Spinal cord (tissue), 10 donors: ENCODE measurements around the gene SLIT1. TPM values are rescaled to one million over a fixed set of nuclear protein-coding genes. Genes with fewer than 3 reads are reported as not detected.

ENCODE experiments used
- DNase-seq, 6 donors: peaks; one replicate each; pipeline versions ENCODE4 v3.0.0 to v3.0.0-alpha.2; 2013 to 2015; ENCODE audit warnings: low spot score in 6 of 6, low read depth in 4 of 6
- H3K27ac ChIP-seq: one replicate; pipeline ENCODE4 v1.5.1; 2013; ENCODE audit warnings: low read depth, low read length, control low read depth
- H3K27me3 ChIP-seq: one replicate; pipeline ENCODE4 v1.6.1; 2013; ENCODE audit warnings: low read length; ENCODE audit not compliant: control insufficient read depth, insufficient read depth
- H3K36me3 ChIP-seq: one replicate; pipeline ENCODE4 v1.6.1; 2013; ENCODE audit warnings: low read length; ENCODE audit not compliant: control insufficient read depth, insufficient read depth
- H3K4me1 ChIP-seq: one replicate; pipeline ENCODE4 v1.6.1; 2013; ENCODE audit warnings: low read length; ENCODE audit not compliant: control insufficient read depth, insufficient read depth
- H3K4me3 ChIP-seq: one replicate; pipeline ENCODE4 v1.5.1; 2013; ENCODE audit warnings: low read depth, low read length, control low read depth
- H3K9me3 ChIP-seq: one replicate; pipeline ENCODE4 v1.6.1; 2013; ENCODE audit warnings: low read length; ENCODE audit not compliant: control insufficient read depth, insufficient read depth
- WGBS: methylation state at CpG from one replicate; pipeline ENCODE4 v1.1.5; 2013; ENCODE audit warnings: missing lambda C conversion rate; ENCODE audit not compliant: insufficient coverage; 5-methylcytosine and 5-hydroxymethylcytosine counted together
- polyA plus RNA-seq, 2 donors: library from polyadenylated mRNA; unstranded; fragments of 120-200 nt; gene quantifications; one replicate each; pipeline ENCODE4 v1.2.1, GENCODE V29; 2013; ENCODE audit not compliant: insufficient read length in 2 of 2
- total RNA-seq, 2 donors: library from RNA; depleted of rRNA in 1 of 2; stranded (reverse); fragments of 120-200 nt in 1 of 2; fragments of >200 nt in 1 of 2; gene quantifications; one replicate each; pipeline versions ENCODE4 v1.2.3 to v1.2.4, GENCODE V29; 2013 to 2014
- donor health status: healthy.

SLIT1 gene
- total and polyA plus RNA-seq, 4 donors = 23.1 to 237 (median 122) TPM

DNA sequence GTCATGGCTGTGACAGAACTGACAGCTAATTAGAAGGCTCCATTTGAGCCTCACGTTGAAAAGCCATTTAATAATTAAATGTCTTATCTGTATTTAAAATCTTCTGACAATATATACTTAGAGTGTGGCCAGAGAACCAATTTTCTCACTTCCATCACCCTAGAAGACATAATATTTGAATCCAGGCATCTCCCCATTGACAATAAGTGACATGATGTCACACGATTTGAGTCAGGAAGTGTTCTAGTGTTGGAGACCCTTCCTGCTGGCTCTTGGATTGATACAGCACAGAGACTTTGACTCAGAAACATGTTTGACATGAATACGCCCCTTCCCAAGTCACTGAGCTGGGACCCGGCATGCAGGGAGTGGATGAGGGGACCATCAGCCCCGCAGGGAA lies 85.9 kb downstream of the SLIT1 start:
- no peak overlapping the region for H3K27ac ChIP-seq
- WGBS = 86% methylated on average over 4 of the region's 5 CpGs
- H3K9me3 ChIP-seq = no peaks in the 10 kb centered on the region
- H3K27me3 ChIP-seq = no peaks in the 10 kb centered on the region
- no peak for DNase-seq
- H3K4me1 ChIP-seq = peaks cover 75% of the 10 kb centered on the region
- peaks cover 18% of the 10 kb centered on the region for H3K36me3 ChIP-seq
- no peak overlapping the region for H3K4me3 ChIP-seq

DNA sequence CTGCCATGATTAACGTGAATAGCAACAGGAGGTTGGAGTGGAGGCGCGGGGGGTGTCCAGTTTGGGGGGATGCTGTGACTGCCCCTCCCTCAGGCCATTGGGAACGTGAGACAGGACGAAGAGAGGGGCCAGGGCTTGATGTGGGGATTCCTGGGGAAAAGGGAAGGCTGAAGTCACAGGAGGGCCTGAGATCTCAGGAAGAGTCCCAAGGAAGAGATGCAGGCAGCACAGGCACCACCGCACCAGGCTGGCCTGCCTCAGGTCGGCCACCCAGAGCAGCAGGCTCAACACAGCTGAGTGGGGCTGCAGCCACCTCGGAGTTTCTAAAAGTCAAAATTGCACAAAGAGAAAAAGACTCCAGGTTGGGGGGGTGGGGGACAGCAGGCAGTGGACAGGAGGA lies 86.7 kb downstream of the SLIT1 start:
- no peak overlapping the region for H3K4me3 ChIP-seq
- peaks cover 18% of the 10 kb centered on the region for H3K36me3 ChIP-seq
- H3K9me3 ChIP-seq = no peaks in the 10 kb centered on the region
- WGBS = 60% methylated on average over 8 of the region's 8 CpGs
- H3K4me1 ChIP-seq = peaks cover 71% of the 10 kb centered on the region
- no peak overlapping the region for H3K27ac ChIP-seq
- DNase-seq = no peak
- no peaks in the 10 kb centered on the region for H3K27me3 ChIP-seq

DNA sequence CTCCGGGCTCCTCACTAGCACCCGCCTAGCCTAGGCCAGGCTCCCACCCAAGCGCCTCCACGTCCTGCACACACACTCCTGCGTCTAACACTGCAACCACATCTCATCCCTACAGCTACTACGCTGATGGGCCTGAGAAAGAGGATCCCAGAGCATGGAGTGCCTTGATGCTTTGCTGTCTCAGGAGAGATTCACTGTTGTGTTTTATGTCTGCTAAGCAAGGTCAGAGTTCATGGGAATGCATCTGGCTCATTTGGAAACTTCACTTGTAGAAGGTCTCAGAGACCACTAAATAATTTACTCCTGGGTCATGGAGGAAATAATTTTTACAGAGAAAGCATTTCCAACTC lies 88.7 kb downstream of the SLIT1 start:
- no peak overlapping the region for H3K4me3 ChIP-seq
- 55% methylated on average over 6 of the region's 6 CpGs for WGBS

DNA sequence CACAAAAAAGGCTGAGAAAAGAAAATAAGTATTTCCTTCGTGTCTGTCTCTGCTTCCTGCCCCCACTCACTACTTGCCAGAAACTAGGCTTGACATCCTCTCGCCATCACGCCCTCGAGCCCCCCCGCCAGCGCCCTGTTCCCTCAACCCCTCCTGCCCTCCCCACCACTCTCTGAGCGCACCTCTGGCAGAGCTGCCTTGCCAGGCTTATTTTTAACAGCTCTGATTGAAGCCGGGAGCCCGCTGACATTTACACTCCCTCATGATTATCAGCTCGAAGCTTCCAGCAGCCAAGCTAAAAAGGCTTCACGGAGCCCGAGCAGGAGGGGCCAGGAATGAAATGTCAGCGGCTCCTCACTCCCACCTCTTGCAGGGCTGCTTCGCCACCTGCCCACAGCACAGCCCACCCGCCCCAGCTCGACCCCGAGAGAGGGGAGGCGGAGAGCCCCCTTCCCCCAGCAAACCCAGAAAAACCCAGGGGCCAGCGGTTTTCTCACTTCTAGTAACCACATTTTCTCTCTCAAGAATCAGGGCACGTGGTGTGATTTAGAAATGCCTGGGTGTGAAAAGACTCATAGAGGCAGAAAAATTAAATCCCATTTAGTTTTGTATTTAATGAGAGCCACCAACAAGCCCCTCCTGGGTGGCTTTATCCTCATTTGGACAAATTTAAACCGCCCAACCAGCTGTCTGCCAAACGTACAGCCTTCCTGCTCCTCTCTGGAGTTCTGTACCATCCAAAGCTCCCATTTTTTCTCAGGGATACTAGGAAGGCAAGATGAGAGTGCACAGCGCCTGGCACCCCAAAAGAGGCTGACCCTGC lies 89.3 kb downstream of the SLIT1 start:
- no peaks in the 10 kb centered on the region for H3K9me3 ChIP-seq
- H3K27me3 ChIP-seq = no peaks in the 10 kb centered on the region
- H3K27ac ChIP-seq = peak overlapping the region; percentile 54
- peaks cover 48% of the 10 kb centered on the region for H3K4me1 ChIP-seq
- 8% methylated on average over 14 of the region's 23 CpGs for WGBS
- no peak overlapping the region for H3K4me3 ChIP-seq
- DNase-seq = peak in 2 of 6 donors; percentile 77 to 91
- peaks cover 18% of the 10 kb centered on the region for H3K36me3 ChIP-seq

More for the DNA sequence above, 88.7 kb downstream of the SLIT1 start:
- Histone ChIP-seq H3K4me1 (peaks cover 52% of the 10 kb centered on the region), H3K27ac (peak overlapping the region; percentile 54), H3K9me3 (no peaks in the 10 kb centered on the region), H3K36me3 (peaks cover 18% of the 10 kb centered on the region), H3K27me3 (no peaks in the 10 kb centered on the region)
- DNase-seq = peak in 1 of 6 donors; percentile 51

DNA sequence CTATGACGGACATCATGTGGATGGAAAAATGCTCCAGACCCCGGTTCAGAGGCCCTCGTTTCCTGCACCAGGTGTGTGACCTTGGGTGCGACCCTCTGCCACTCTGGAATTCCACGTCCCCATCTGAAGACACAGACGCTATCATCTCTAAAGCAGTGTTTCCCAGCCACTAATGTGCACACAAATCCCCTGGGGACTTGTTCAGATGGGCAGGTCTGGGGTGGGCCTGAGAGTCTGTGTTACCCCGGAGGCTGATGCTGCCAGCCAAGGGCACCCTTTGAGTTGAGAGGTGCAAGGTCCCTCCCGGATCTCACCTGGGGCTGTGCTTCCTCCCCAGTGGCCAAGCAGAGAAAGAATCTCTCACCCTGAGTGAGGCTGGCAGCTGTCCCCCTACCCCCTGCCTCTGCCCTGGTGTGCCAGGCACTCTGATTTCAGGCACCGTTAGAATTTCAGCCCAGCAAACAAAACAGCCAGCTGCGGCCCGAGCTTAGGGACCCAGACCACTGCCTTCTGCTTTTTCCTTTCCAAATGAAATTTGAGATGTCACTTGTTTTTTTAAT lies 90.0 kb downstream of the SLIT1 start:
- no peak overlapping the region for H3K4me3 ChIP-seq
- 49% methylated on average over 10 of the region's 11 CpGs for WGBS

DNA sequence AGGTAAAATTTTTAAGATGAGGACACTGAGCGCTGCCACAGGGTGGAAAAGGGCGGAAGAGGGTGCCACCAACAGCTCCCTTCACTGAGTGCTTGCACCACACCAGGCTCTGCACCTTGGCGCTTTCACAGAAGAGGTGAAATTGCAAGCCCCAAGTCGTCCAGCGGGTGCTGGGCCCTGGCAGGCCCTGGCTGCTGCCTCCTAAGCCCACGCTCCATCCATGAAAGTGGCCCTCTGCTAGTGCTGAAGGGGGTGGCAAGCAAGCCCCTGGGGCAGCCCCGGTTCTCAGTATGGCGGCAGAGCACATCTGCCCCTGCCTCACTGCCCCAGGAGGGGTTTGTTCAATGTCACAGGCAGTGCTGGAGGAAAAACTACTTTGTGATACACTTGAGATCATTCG lies 95.1 kb downstream of the SLIT1 start:
- Histone ChIP-seq H3K36me3 (peaks cover 15% of the 10 kb centered on the region), H3K4me1 (peaks cover 29% of the 10 kb centered on the region), H3K9me3 (no peaks in the 10 kb centered on the region), H3K4me3 (no peak overlapping the region), H3K27ac (no peak overlapping the region), H3K27me3 (no peaks in the 10 kb centered on the region)
- no peak for DNase-seq
- 90% methylated on average over 8 of the region's 9 CpGs for WGBS

More for the DNA sequence above, 90.0 kb downstream of the SLIT1 start:
- no peak for DNase-seq
- Histone ChIP-seq H3K27me3 (no peaks in the 10 kb centered on the region), H3K27ac (peak overlapping the region; percentile 54), H3K4me1 (peaks cover 41% of the 10 kb centered on the region), H3K9me3 (no peaks in the 10 kb centered on the region), H3K36me3 (peaks cover 17% of the 10 kb centered on the region)

DNA sequence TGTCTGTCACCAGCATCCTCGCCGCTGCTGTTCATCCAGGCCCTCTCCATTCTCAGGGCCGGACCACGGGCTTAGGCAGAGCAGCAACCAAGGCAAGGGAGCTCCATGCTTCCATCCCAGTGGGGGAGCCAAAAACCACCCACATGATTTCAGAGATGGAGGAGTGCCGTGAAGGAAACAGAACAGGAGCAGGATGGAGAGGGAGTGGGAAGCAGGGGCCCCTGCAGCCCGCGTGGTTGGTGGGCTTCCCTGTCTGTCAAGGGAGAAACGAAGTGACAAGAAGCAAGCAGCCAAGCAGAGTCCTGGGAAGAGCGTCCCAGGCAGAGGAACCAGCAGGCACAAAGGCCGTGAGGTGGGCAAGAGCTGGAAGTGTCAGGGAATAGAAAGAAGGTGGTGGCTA lies 95.7 kb downstream of the SLIT1 start:
- Histone ChIP-seq H3K27ac (no peak overlapping the region), H3K4me3 (no peak overlapping the region), H3K27me3 (no peaks in the 10 kb centered on the region), H3K4me1 (peaks cover 23% of the 10 kb centered on the region), H3K9me3 (no peaks in the 10 kb centered on the region), H3K36me3 (peaks cover 15% of the 10 kb centered on the region)
- DNase-seq = peak in 1 of 6 donors; percentile 3
- 63% methylated on average over 10 of the region's 10 CpGs for WGBS

DNA sequence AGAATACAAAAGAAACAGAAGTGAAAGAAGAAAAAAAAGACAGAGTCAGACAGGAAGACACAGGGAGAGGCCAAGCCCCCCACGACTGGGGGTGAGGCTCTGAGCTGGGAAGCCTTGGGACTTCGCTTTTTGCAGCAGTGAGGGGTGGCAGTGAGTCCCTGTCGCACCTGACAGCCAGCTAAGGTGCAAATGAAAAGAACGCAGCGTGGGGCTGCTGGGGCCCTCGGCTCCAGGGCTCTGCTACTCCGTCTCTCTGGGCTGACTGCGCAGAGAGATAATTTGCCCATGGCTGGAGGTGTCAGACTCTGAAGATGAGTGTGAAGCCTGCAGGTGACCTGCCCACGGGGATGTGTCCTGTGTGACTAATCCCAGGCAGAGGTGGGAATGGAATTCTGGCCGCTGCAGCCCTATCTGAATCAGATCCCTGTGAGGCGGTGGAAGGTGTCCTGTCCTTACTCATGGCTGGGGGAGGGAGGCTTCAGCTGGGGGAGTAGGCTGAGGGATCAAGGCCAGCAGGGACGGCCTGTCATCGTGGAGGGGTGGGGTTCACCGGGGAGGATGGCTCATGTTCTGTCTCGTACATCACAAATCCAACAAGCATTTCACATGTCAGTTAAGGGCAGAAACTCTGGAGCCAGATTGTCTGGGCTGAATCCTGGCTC lies 96.4 kb downstream of the SLIT1 start:
- peak in 1 of 6 donors; percentile 4 for DNase-seq
- WGBS = 51% methylated on average over 13 of the region's 15 CpGs
- H3K36me3 ChIP-seq = peaks cover 15% of the 10 kb centered on the region
- H3K4me1 ChIP-seq = peaks cover 23% of the 10 kb centered on the region
- H3K9me3 ChIP-seq = no peaks in the 10 kb centered on the region
- H3K27ac ChIP-seq = no peak overlapping the region
- H3K4me3 ChIP-seq = no peak overlapping the region
- H3K27me3 ChIP-seq = no peaks in the 10 kb centered on the region

DNA sequence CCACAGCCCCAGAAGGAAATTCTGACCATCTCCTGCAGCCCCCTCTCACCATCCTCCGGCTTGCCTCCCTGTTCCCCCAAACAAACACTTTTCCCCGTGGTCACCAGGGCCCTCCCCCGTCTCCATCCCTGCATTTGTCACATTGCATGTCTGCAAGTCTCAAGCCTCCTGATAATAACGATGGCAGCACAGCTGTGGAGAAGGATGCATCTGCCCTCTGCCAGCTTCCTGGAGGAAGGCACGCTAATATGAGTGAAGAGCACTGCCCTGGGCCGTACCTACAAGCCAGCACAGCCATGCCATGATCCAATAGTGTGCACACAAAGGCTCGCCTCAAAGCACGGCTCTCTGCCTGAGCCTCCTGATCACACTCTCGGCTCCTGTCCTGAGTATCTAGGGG lies 98.5 kb downstream of the SLIT1 start:
- no peaks in the 10 kb centered on the region for H3K27me3 ChIP-seq
- peaks cover 26% of the 10 kb centered on the region for H3K4me1 ChIP-seq
- 66% methylated on average over 7 of the region's 9 CpGs for WGBS
- DNase-seq = no peak
- H3K36me3 ChIP-seq = peaks cover 15% of the 10 kb centered on the region
- no peak overlapping the region for H3K27ac ChIP-seq
- no peaks in the 10 kb centered on the region for H3K9me3 ChIP-seq
- H3K4me3 ChIP-seq = no peak overlapping the region
